H54 (cell line): ENCODE measurements around the gene CHD3.

Experiments used
- DNase-seq: peaks from one replicate; pipeline ENCODE4 v3.0.0; 2011; ENCODE audit warnings: low spot score, mixed read lengths; ENCODE audit not compliant: insufficient read length
- FAIRE-seq: peaks from 3 replicates; lab custom pipeline; 2011; peaks lifted over from hg19 to GRCh38; lab: Jason Lieb, UNC
- POLR2A ChIP-seq: IDR thresholded peaks from 2 replicates; pipeline ENCODE4 v1.6.1; 2011; ENCODE audit warnings: low read depth, mild to moderate bottlenecking, low read length

Gene CHD3

DNA sequence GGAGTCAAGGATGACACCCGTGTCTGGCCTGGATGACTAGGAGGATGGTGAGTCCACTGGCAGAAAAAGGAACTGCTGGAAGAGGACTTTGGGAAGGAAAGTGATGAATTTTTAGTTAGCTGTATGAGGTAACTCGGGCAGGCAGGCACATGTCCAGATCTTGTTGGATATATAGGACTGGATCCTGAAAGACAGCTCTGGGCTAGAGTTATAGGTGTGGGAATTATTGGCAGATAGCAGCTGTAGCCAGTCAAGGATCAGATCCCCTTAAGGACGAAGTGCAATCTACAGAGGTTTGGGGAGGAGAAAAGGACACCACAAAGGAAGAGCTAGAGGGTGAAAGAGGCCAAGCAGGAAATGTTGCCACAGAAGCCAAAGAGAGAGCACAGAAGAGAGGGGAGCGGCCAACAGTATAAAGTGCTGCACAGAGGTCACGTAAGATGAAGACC, 20.7 kb upstream of the CHD3 start:
- DNase-seq (no peak), FAIRE-seq (no peak)
- no peak for TF ChIP-seq POLR2A

DNA sequence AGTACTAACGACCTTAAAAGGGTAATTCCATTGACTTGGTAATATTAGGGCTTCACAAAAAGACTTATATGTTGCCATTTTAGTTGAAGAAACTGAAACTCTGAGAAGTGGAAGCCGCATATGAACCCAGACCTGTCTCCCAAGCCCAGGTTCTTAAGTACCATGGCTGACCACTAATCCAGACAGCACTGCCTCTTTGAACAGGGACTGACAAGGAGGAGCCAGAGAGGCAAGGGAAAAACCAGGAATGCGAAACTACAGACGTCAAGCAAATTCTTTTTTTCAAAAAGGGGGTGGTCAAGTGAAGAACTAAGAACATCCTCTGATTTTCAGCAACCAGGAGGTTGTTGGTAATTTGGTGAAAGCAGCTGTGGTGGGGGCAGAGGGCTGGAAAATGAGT, 15.5 kb upstream of the CHD3 start:
- TF ChIP-seq POLR2A = no peak
- FAIRE-seq = no peak
- no peak for DNase-seq

DNA sequence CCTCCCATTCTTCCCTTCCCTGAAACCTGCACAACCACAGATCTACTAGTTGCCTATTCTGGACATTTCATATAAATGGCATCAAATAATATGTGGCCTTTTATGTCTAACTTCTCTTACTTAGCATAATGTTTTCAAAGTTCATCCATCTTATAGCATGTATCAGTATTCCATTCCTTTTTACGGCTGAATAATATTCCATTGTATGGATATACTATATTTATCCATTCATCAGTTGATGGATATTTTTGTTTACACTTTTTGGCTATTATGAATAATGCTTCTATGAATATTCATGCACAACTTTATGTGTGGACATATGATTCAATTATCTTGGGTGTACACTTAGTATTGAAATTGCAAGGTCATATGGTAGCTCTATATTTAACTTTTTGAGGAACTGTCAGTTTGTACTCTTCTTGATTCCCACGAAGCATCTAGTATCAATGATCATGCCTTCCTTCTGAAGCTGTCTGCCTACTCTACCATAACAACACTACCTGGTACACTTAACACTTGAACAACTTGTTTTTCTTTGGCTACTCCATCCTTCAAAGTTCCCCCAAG, 12.7 kb upstream of the CHD3 start:
- FAIRE-seq (peak; percentile 38), DNase-seq (no peak)
- TF ChIP-seq POLR2A = no peak

DNA sequence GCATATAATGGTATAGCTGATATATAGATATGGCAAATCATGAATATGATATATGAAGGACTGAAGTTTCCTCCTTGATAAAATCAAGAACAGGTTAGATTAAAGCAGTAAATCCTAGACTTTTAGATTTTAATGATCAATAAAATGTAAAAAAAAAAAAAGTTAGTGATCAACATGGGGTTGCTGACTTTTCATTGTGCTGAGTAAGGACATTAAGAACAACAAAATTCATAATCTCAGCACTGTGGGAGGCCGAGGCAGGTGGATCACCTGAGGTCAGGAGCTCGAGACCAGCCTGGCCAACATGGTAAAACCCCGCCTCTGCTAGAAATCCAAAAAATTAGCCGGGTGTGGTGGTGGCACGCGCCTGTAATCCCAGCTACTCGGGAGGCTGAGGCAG, 10.4 kb upstream of the CHD3 start:
- TF ChIP-seq POLR2A = no peak
- no peak for DNase-seq
- no peak for FAIRE-seq

DNA sequence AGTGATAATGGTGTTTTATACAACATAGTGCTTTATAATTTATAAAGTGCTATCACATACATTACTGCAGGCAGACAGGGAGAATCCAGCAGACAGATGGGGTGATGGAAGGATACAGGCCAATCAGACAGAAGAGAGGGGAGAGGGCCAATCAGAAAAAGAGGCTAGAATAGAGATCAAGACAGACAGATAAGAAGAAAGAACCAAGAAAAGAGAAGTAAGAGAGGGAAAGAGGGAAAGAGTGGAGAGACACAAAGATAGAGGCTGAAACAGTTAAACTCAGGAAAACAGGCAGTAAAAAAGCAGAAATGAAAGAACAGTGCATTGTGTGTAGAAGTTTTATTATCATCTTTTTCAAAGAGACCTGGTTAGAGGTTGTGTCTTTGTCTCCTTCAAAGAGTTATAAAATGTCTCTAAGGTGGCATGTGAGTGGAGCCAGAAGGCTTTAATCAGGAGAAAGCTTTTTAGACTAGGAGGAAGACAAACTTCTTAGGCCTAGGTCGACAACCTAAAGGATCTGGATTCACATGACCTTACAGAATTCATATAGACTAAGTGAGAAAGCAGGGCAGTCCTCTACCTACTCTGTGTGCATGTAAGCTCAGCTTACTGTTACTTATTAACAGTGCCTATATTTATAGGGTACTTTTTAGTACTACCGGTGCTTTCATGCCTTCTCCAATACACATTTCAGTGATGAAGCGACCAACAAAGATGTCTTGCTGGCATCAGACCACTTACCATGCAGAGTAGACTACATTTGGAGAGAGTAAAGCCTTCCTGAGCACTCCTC, 8.3 kb upstream of the CHD3 start:
- no peak for DNase-seq
- FAIRE-seq = no peak
- no peak for TF ChIP-seq POLR2A

DNA sequence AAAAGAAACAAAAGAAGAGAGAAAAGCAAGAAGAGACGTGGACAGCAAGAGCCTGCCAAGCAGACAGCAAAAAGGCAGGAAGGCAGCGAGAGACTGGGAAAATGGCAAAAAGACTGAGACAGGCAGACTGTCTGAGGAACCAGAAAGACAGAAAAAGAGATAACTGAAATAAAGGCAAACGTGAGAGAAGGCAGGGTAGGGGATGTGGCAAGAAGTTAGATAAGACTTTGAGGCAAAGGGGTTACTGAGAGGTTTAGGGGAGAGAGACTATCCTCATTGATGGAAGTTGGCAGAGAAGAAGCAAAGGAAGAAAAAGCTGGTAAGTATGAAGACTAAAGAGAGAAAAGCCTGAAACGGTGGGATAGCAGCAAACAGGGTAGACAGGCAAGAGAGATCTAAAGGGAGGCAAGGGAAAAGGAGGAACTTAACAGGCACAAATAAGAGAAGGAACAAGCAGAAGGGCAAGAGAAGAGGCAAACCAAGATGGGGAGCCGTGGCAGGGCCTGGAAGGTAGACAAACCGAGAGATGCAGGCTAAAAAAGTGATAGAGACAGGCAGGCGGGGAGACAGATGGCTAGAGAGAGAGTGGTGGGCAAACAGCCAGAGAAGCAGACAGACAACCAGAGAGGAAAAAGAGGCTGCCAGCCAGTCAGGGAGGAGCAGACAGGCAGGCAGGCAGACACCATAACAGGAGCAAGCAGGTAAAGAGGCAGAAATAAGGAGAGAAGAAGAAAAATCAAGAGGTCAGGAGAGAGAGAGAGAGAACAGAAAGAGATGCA, 7.1 kb upstream of the CHD3 start:
- no peak for TF ChIP-seq POLR2A
- DNase-seq = no peak
- FAIRE-seq = no peak

DNA sequence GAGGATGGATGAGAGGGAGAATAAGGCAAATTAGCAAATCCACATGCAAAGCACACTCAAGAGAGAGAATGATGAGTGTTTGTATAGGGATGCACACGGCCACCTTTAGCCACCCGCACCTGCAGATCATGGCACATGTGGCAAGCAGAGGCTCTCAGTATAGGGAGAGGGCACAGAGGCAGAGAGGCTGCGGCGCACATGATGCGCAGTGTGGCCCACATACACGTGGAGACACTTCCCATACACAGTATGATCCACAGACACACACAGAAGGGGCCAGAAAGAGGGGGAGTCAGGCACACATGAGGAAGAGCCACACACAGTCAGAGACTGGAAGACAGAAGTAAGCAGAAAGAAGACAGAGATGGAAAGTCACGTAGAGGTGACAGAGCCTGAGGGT, 6.5 kb upstream of the CHD3 start:
- TF ChIP-seq POLR2A = no peak
- FAIRE-seq (no peak), DNase-seq (no peak)

DNA sequence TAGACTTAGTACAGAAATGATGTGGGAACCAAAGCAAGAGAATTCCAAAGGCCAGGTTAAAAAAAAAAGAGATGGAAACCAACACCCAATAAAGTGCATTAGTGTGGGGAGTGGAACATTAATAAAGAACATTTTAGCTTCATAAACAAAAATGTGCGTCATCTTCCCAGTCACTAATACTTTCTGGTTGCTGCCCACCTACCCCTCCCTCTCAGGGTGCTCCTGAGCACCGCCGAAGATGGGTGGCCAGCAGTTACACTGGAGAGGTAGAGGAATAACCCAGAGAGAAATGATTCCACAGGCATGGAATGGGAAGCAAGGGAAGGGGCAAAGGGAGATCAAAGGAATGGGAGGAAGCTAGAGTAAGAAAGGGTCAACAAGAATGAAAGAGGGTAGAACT, 6.0 kb upstream of the CHD3 start:
- DNase-seq (no peak), FAIRE-seq (no peak)
- no peak for TF ChIP-seq POLR2A

DNA sequence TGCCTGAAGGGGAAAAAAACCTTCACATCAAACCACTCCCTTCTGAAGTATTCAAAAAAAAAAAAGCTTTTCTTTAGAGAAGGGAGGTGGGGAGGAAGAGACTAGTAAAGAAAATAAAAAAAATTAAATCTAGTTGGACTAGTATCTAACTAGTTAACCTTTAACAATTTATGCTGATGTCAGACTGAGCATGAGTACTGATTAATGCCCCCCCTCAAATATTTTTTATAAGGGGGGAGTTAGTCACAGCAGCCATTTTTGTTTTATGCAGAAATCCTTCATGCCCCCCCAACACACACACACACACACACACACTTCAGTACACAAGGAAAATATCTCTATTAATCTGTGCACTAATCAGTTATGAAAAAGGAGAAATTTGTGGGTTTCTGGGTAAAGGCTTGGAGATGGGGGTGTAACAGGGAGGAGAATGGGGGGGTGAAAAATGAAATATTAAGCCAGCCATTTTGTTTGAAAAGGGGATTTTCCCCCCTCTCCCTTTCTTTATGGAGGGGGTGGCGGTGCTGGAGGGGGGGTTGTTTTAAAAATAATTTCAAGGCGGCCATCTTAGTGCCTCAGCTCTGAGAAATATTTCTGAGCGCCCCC, 4.7 kb upstream of the CHD3 start:
- DNase-seq = peak; percentile 37
- no peak for TF ChIP-seq POLR2A
- no peak for FAIRE-seq

DNA sequence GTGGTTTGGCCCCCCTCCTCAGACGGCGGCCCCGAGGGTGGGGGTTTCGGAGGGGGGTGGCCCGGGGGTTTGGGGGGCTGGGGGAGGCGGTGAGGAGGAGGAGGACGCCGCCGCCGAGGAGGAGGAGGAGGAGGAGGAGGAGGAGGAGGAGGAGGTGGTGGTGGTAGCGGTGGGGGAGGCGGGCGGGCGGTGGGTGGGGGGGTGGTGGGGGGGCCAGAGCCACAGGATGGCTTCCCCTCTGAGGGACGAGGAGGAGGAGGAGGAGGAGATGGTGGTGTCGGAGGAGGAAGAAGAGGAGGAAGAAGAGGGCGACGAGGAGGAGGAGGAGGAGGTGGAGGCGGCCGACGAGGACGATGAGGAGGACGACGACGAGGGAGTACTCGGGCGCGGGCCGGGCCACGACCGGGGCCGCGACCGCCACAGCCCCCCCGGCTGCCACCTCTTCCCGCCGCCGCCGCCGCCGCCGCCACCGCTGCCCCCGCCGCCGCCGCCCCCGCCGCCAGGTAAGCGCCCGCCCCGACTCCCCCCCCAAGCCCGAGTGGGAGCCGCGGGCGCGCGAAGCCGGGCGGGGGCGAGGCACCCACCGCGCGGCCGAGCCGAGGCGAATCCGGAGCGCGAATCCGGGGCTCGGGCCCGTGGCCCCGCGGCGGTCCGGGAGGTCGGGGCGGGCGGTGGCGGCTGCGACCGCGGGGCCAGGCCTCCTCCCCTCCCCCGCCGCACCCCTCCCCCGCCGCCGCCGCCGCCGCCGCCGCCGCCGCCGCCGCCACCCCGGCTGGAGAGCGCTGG, 3.8 kb upstream of the CHD3 start:
- FAIRE-seq (no peak), DNase-seq (no peak)
- peak; percentile 55; the same call in 1 of the 2 replicates for TF ChIP-seq POLR2A

DNA sequence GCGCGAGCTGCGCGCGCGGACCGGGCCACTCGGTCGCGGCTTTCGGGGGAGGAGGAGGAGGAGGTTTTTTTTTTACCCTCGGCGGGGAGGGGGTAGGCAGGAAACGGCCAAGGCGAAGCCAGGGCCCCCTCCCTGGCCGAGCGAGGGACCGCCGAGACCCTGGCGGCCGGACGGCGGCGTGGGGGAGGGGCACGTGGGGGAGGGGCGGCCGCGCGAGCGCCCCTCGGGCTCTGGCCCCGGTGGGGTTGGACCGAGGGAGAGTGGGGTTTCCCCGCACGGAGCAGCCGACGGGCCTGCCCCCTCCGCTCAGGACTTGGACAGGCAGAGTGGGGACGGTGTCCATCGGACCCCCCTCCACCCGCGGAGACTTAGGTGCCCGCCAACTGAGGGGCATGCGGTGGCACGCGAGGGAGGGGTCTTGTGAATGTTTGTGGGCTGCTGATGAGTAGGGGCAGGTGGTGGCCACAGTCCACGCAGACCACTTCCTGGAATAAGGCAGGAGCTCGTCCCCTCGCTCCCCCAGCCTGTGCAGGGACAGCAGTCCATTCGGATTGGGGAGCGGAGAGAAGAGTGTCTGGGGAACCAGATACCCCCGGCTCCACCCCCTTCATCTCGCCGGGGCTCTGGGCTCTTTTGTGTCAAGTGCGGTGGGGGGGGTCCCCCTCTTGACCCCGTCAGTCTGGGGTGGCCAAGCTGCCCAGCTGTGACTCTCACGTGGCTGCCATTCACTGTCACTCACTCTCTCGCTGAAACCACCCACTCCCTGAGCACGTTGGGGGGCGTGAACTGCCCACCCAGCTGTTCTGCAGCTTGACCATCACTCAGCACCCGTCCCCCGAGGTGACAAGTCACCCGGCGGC, 3.0 kb upstream of the CHD3 start:
- DNase-seq = peak; percentile 48

More for the DNA sequence above, 3.0 kb upstream of the CHD3 start:
- peak; percentile 29 for TF ChIP-seq POLR2A
- FAIRE-seq = no peak
